Measurements from ENCODE around the gene LTB4R2. TPM values are rescaled to one million over a fixed set of nuclear protein-coding genes. Genes with fewer than 3 reads are reported as not detected.

Gene LTB4R2
- polyA plus RNA-seq, 3 donors from 2014 or later = 2.1 to 4.9 (median 3.9) TPM

DNA sequence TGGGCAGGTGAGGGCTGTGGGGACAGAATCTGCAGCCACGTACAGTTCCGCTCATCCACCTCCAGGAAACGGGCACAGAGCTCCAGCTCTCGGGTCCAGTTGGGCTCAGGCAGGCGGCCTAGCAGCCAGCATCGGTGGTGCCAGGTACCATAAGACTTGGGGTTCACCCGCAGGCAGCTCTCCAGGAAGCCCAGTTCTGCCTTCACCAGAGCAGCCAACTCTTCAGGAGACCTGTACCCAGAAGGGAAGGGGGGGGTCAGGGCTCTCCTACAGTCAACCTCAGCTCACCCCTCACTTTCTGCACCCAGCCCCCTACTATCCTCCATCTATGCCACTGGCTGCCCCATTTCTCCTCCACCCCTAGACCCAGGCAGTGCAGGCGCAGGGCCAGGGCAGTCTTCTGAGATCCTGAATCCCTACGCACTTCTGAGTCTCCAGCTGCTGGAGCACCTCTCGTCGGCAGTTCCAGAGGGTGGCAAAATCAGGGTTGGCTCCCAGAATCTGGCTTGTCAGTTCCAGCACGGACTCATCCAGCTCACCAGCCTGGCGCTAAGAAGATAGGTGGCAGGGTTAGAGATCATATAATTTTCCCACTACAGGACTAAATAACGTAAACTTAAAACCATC lies 39.9 kb upstream of the LTB4R2 start:
- peaks cover 32 to 34% of the 10 kb centered on the region in 2 donors for H3K4me1 Mint-ChIP-seq

DNA sequence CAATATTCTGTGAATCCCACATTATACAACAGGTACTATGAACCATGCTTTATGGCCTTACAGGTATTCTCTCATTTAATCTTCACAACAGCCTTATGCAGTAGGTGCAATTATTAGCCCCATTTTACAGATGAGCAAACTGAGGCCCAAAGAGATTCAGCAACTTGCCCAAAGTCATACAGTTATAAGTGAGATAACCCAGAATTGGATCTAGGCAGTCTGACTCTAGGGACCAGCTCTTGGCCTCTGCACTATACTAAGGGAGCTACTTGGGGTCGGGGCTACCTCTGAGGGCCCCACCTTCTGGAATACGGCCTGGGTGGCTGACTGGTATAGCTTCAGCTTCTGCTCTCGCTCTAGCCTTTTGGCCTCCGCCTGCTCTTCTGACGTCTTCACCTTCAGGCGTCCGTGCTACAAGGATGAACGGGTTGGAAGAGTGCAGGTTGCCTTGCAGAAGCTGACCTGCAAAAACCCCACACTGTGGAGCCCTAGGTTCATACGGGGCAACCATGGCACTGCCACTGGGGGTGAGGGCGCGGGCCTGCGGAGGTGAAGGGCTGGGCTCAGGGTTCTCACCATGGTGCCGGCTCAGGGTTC lies 39.3 kb upstream of the LTB4R2 start:
- Mint-ChIP-seq H3K27me3 (ENCODE audit: low read depth in 3 of 3) (peaks cover 9 to 13% (median 12%) of the 10 kb centered on the region in 3 donors), H3K4me1 (peaks cover 32 to 34% of the 10 kb centered on the region in 2 donors), H3K36me3 (peaks cover 11 to 22% (median 17%) of the 10 kb centered on the region in 3 donors), H3K27ac (peak overlapping the region; percentile 96 to 99 (median 98)), H3K9me3 (no peaks in the 10 kb centered on the region), H3K4me3 (peak overlapping the region; percentile 77 to 94 (median 91))
- DNase-seq = no peak

More for the DNA sequence above, 39.9 kb upstream of the LTB4R2 start:
- no peak for DNase-seq
- Mint-ChIP-seq H3K27ac (peak overlapping the region; percentile 96 to 99 (median 98)), H3K9me3 (no peaks in the 10 kb centered on the region), H3K27me3 (ENCODE audit: low read depth in 3 of 3) (peaks cover 9 to 13% (median 12%) of the 10 kb centered on the region in 3 donors), H3K4me3 (peak overlapping the region; percentile 77 to 94 (median 91)), H3K36me3 (peaks cover 11 to 22% (median 17%) of the 10 kb centered on the region in 3 donors)

DNA sequence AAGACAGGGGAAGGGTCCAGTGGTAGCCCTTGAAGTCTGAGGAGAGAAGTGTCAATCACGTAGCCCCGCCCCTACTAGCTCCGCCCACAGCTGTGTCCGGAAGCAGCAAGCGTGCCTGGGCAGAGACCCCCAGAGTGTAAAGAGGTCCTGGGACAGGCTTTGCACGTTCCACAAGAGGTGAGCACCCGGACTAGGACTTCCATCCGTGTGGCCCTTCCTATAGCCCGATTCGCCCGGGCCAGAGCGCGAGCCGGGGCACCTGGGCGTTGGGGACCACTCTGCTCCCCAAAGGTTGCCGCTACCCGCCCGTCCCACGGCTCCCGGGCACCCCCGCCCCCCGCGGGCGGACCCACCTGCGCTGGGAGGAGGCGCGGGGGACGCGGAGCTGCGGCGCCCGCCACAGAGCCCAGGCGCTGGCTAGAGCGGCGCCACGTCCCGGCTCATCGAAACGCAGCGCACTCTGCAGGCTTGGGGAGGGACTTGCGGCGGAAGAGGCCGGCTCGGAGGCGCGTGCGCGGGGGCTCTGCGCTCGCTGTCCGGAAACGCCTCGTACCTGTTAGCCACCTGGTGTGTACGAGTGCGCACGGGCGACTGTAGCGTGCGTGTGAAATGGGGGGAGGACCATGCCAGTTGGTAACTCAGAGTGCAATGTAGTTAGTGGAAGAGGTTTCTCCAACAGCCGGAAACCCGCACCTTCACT lies 38.7 kb upstream of the LTB4R2 start, which contains the start of gene RABGGTA:
TSS of gene RABGGTA (minus strand) at position 464 of the 700 bp plus-strand sequence. CDS start 482 bp downstream, outside the sequence.
- H3K36me3 Mint-ChIP-seq = peaks cover 11 to 21% (median 12%) of the 10 kb centered on the region in 3 donors
- H3K27ac Mint-ChIP-seq = peak within 1 kb of the TSS; percentile 96 to 99 (median 98)
- H3K9me3 Mint-ChIP-seq = no peaks in the 10 kb centered on the region
- H3K4me3 Mint-ChIP-seq = peak within 1 kb of the TSS; percentile 77 to 94 (median 91)
- H3K27me3 Mint-ChIP-seq (ENCODE audit: low read depth in 3 of 3) = peaks cover 9 to 13% (median 12%) of the 10 kb centered on the region in 3 donors
- H3K4me1 Mint-ChIP-seq = peaks cover 32 to 34% of the 10 kb centered on the region in 2 donors
- peak; percentile 96 to 98 (median 97) for DNase-seq

DNA sequence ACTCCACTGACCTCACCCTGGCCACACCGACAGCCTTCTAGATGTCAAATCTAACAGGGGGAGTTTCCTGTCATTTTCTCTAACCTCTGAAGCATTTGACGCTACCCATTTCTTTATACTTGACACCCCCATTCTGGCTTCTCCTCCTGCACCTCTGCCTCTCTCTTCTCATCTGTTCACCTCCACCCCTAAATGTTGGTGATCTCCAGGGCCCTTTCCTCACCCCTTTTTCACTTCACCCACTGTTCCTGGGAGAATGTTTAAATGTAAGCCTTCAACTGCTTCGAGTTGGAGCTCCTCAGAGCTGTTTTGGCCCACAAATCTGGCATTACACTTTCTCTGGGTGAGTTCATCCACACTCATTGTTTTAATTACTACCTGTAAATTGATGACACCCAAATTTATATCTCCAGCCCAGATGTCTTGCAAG lies 38.1 kb upstream of the LTB4R2 start:
- peak overlapping the region; percentile 96 to 99 (median 98) for H3K27ac Mint-ChIP-seq
- H3K9me3 Mint-ChIP-seq = no peaks in the 10 kb centered on the region
- peaks cover 32 to 34% of the 10 kb centered on the region in 2 donors for H3K4me1 Mint-ChIP-seq
- peaks cover 9 to 13% (median 12%) of the 10 kb centered on the region in 3 donors for H3K27me3 Mint-ChIP-seq (ENCODE audit: low read depth in 3 of 3)
- peaks cover 6 to 15% (median 8%) of the 10 kb centered on the region in 3 donors for H3K36me3 Mint-ChIP-seq
- peak overlapping the region; percentile 77 to 94 (median 86) for H3K4me3 Mint-ChIP-seq
- no peak for DNase-seq

DNA sequence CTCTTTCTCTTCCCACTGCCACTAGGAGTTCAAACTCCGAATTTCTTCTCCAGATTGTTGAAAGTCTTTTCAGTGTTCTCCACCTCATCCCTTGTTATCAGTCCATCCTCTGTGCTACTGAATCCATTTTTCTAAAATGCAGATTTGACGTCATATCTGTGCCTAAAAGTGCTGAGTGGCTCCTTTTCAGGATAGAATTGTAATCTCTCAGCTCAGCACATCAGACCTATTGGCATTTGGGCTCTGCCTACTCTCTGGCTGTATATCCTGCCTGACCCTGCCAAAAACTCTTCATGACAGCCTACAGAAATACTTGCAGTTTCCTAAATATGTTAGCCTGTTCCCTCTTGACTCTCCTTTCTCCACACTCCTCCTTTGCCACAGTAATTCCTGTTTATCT lies 37.5 kb upstream of the LTB4R2 start:
- peaks cover 32% of the 10 kb centered on the region in 2 donors for H3K4me1 Mint-ChIP-seq
- no peaks in the 10 kb centered on the region for H3K9me3 Mint-ChIP-seq
- peaks cover 9 to 13% (median 11%) of the 10 kb centered on the region in 3 donors for H3K27me3 Mint-ChIP-seq (ENCODE audit: low read depth in 3 of 3)
- peak overlapping the region; percentile 96 to 99 (median 98) for H3K27ac Mint-ChIP-seq
- H3K4me3 Mint-ChIP-seq = peak overlapping the region; percentile 77 to 94 (median 86)
- no peak for DNase-seq
- H3K36me3 Mint-ChIP-seq = peaks cover 0 to 9% (median 7%) of the 10 kb centered on the region in 3 donors

GRCh38 chr14:24273422-24273998 lies 36.4 kb upstream of the LTB4R2 start:
- DNase-seq = no peak
- Mint-ChIP-seq H3K27ac (peak overlapping the region; percentile 79 to 99 (median 96)), H3K36me3 (peaks cover 0 to 9% (median 6%) of the 10 kb centered on the region in 3 donors), H3K27me3 (ENCODE audit: low read depth in 3 of 3) (peaks cover 9 to 13% (median 11%) of the 10 kb centered on the region in 3 donors), H3K9me3 (no peaks in the 10 kb centered on the region), H3K4me1 (peaks cover 32% of the 10 kb centered on the region in 2 donors), H3K4me3 (peak overlapping the region in 2 of 5 donors; percentile 15 to 38)

DNA sequence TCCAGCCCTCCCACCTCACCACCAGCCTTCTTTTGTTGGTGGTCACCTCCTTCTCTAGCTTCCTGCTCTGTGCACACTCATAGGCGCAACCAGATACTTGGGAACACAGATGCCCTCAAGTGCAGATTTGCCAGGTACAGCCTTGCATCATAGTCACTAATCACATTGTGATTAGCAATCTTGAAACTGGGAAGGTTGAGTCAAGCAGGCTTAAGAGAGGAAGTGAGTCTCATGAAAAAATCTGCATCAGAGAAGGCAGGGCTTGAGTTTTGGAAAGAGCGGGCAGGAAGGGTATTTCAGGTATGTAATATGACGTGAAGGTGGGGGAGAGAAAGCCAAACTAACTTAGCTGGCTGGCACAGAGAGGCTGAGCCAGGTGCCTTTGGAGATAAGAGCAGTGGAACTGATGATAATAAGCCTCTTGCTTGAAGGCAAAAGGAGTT lies 35.8 kb upstream of the LTB4R2 start:
- H3K9me3 Mint-ChIP-seq = no peaks in the 10 kb centered on the region
- H3K27ac Mint-ChIP-seq = peak overlapping the region; percentile 79 to 99 (median 96)
- DNase-seq = no peak
- H3K36me3 Mint-ChIP-seq = peaks cover 0 to 6% (median 4%) of the 10 kb centered on the region in 3 donors
- peaks cover 32 to 34% of the 10 kb centered on the region in 2 donors for H3K4me1 Mint-ChIP-seq
- no peak overlapping the region for H3K4me3 Mint-ChIP-seq
- peaks cover 9 to 13% (median 11%) of the 10 kb centered on the region in 3 donors for H3K27me3 Mint-ChIP-seq (ENCODE audit: low read depth in 3 of 3)

GRCh38 chr14:24277071-24277470 lies 32.9 kb upstream of the LTB4R2 start:
- H3K4me3 Mint-ChIP-seq = no peak overlapping the region
- H3K36me3 Mint-ChIP-seq = peaks cover 0 to 6% (median 0%) of the 10 kb centered on the region in 3 donors
- peaks cover 21 to 23% of the 10 kb centered on the region in 2 donors for H3K4me1 Mint-ChIP-seq

DNA sequence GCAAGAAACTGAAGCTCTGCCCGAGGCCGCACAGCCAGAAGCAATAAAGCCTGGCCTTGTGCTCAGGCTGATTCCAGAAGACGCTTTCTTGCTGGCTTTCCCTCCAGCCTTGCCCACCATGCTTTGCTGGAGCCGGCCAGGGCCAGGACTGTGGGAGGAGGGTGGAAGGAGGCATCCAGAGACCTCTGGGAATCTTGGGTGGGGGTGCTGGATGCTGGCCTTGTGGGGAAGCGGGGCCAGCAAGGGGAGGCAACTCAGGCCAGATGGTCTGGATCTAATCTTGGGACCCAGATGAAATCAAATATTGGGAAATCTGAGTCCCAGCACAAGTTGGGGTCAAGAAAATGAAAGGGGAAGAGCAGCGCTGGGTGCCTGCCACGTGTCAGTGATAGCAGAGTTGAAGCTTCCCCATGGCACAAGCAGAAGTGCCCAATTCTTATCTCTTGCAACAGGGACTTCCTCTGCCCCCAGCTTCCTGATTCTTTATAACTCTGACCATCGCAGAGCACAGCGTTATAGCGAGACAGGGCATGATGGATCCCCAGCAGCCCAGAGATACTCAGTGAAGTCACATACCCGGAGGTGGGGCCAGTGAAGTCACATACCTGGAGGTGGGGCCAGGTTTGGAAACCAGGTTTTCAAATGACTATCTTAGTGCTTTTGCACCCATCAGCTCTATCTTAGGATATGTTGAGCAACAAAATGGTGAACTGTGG lies 32.2 kb upstream of the LTB4R2 start:
- Mint-ChIP-seq H3K4me1 (peaks cover 14 to 16% of the 10 kb centered on the region in 2 donors), H3K4me3 (no peak overlapping the region), H3K27ac (peak overlapping the region in 3 of 6 donors; percentile 55 to 78 (median 58)), H3K36me3 (peaks cover 0 to 6% (median 0%) of the 10 kb centered on the region in 3 donors), H3K27me3 (ENCODE audit: low read depth in 3 of 3) (peaks cover 0 to 4% (median 3%) of the 10 kb centered on the region in 3 donors), H3K9me3 (no peaks in the 10 kb centered on the region)
- no peak for DNase-seq

More at GRCh38 chr14:24277071-24277470, 32.9 kb upstream of the LTB4R2 start:
- H3K27ac Mint-ChIP-seq = peak overlapping the region in 4 of 6 donors; percentile 7 to 75 (median 55)
- peaks cover 1 to 6% (median 2%) of the 10 kb centered on the region in 3 donors for H3K27me3 Mint-ChIP-seq (ENCODE audit: low read depth in 3 of 3)
- no peak for DNase-seq
- H3K9me3 Mint-ChIP-seq = no peaks in the 10 kb centered on the region

DNA sequence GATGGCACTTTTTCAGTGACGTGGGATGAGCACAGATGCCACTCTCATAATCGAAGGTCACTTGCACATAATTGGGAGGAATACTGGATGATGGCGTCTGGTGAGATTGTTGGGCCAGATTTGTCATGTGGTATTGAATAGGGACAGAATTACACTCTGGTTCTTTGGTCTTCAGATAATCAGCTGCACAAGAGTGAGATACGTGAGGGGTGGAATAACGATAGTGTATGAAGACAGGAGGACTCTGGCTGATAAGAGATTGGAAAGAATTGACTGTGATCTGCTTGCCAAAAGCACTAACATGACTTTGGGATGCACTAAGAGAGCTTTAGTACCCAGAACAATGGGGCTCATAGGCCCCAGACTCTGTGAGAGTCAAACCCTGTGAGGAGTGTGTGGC lies 31.5 kb upstream of the LTB4R2 start:
- peaks cover 0 to 5% (median 3%) of the 10 kb centered on the region in 3 donors for H3K27me3 Mint-ChIP-seq (ENCODE audit: low read depth in 3 of 3)
- H3K4me1 Mint-ChIP-seq = peaks cover 9 to 12% of the 10 kb centered on the region in 2 donors
- peak overlapping the region in 5 of 6 donors; percentile 11 to 78 (median 63) for H3K27ac Mint-ChIP-seq
- H3K4me3 Mint-ChIP-seq = no peak overlapping the region
- DNase-seq = no peak
- H3K36me3 Mint-ChIP-seq = peaks cover 0 to 6% (median 0%) of the 10 kb centered on the region in 3 donors
- H3K9me3 Mint-ChIP-seq = no peaks in the 10 kb centered on the region

- H3K9me3 Mint-ChIP-seq = no peaks in the 10 kb centered on the region
- H3K27ac Mint-ChIP-seq = peak overlapping the region in 4 of 6 donors; percentile 58 to 88 (median 79)
- no peak overlapping the region for H3K4me3 Mint-ChIP-seq
- peaks cover 0 to 3% (median 1%) of the 10 kb centered on the region in 3 donors for H3K27me3 Mint-ChIP-seq (ENCODE audit: low read depth in 3 of 3)
- peak in 2 of 3 donors; percentile 22 to 23 for DNase-seq
- peaks cover 5 to 8% of the 10 kb centered on the region in 2 donors for H3K4me1 Mint-ChIP-seq
- peaks cover 0 to 6% (median 0%) of the 10 kb centered on the region in 3 donors for H3K36me3 Mint-ChIP-seq
Observed at GRCh38 chr14:24279301-24280186, 30.4 kb upstream of the LTB4R2 start.

All from immature natural killer cell (primary cell).